OCI-LY7 (cell line): Measurements from ENCODE around the gene PAQR4. TPM values are rescaled to one million over a fixed set of nuclear protein-coding genes. Genes with fewer than 3 reads are reported as not detected.
A peak's percentile ranks its signal among the peaks of the same experiment; 100 is the strongest.

Experiments used
- BruUV-seq: library from RNA; stranded (reverse); fragments of 400-500 nt; replicated peaks from 2 replicates; lab custom pipeline; 2021; lab: Mats Ljungman, UMichigan
- CTCF ChIA-PET: fragments of 300-600 bp; sonication (Branson Sonifier 250); formaldehyde crosslinking; loops from one replicate; lab custom pipeline; 2022; ENCODE audit warnings: antibody characterized with exemption; ENCODE audit not compliant: unreplicated experiment; lab: Charles Lee
- POLR2A ChIA-PET: fragments of 300-600 bp; sonication (Branson Sonifier 250); formaldehyde crosslinking; loops from one replicate; lab custom pipeline; 2022; ENCODE audit warnings: antibody characterized with exemption; lab: Charles Lee
- DNase-seq: peaks from one replicate; pipeline ENCODE4 v3.0.0-alpha.2; 2015; ENCODE audit warnings: low spot score
- H2AFZ ChIP-seq: fragments of 200-600 bp; sonication (generic), shearing (Covaris generic); 2 replicates; pipeline ENCODE4 v1.6.1; 2014; ENCODE audit warnings: mild to moderate bottlenecking, antibody characterized with exemption, low read length, moderate library complexity
- H3K27ac ChIP-seq: fragments of 200-600 bp; sonication (generic); 2 replicates; pipeline ENCODE4 v1.5.1; 2014; ENCODE audit warnings: mixed run types, low read depth, mild to moderate bottlenecking, moderate library complexity, low read length, inconsistent platforms; ENCODE audit not compliant: poor library complexity, severe bottlenecking
- H3K36me3 ChIP-seq: fragments of 200-600 bp; sonication (generic); 2 replicates; pipeline ENCODE4 v1.6.1; 2014; ENCODE audit warnings: mild to moderate bottlenecking, antibody characterized with exemption, low read length, moderate library complexity, mixed read lengths; ENCODE audit not compliant: insufficient read depth
- H3K4me1 ChIP-seq: fragments of 200-600 bp; sonication (generic); 2 replicates; pipeline ENCODE4 v1.5.1; 2014; ENCODE audit warnings: mild to moderate bottlenecking, low read length; ENCODE audit not compliant: insufficient read depth, poor library complexity, severe bottlenecking
- H3K4me2 ChIP-seq: fragments of 200-600 bp; sonication (generic); 2 replicates; pipeline ENCODE4 v1.6.1; 2014; ENCODE audit warnings: mild to moderate bottlenecking, low read length
- H3K4me3 ChIP-seq: fragments of 200-600 bp; sonication (generic); 2 replicates; pipeline ENCODE4 v1.5.1; 2014; ENCODE audit warnings: mild to moderate bottlenecking, low read depth, low read length; ENCODE audit not compliant: poor library complexity, severe bottlenecking
- H3K79me2 ChIP-seq: fragments of 200-600 bp; sonication (generic); 2 replicates; pipeline ENCODE4 v1.6.1; 2016; ENCODE audit warnings: low read depth, mild to moderate bottlenecking, low read length, moderate library complexity, mixed read lengths; ENCODE audit not compliant: insufficient read depth
- H3K9me2 ChIP-seq: fragments of 200-600 bp; sonication (generic); 2 replicates; pipeline ENCODE4 v1.6.1; 2016; ENCODE audit warnings: mild to moderate bottlenecking, low read length, mixed read lengths; ENCODE audit not compliant: insufficient read depth
- H3K9me3 ChIP-seq: fragments of 200-600 bp; sonication (generic); 2 replicates; pipeline ENCODE4 v1.6.1; 2014; ENCODE audit warnings: mild to moderate bottlenecking, mixed run types, low read length, mixed read lengths
- H4K20me1 ChIP-seq: fragments of 200-600 bp; sonication (generic); 2 replicates; pipeline ENCODE4 v1.6.1; 2014; ENCODE audit warnings: mild to moderate bottlenecking, antibody characterized with exemption, low read length, moderate library complexity, mixed read lengths; ENCODE audit not compliant: insufficient read depth
- CTCF ChIP-seq: fragments of 200-600 bp; sonication (generic); conservative IDR thresholded peaks from 2 replicates; pipeline ENCODE4 v1.5.1; 2014; ENCODE audit warnings: mild to moderate bottlenecking, antibody characterized with exemption, low read length, moderate library complexity, mixed read lengths
- EZH2phosphoT487 ChIP-seq: fragments of 200-600 bp; sonication (generic); IDR thresholded peaks from 2 replicates; pipeline ENCODE4 v1.6.1; 2018; ENCODE audit warnings: low read depth, borderline replicate concordance, mild to moderate bottlenecking, mixed run types, antibody characterized with exemption, low read length, moderate library complexity, mixed read lengths
- intact Hi-C: fragments of 100-400 bp; cut with micrococcal nuclease; formaldehyde crosslinking; loops from one replicate; pipeline ENCODE4 v1.10.0; 2022; ENCODE audit not compliant: unreplicated experiment
- total RNA-seq, 2 experiments: library from RNA; depleted of rRNA in 1 of 2; stranded (reverse); fragments of >200 nt in 1 of 2; shearing (Covaris generic) in 1 of 2; gene quantifications; 2 replicates each; pipeline ENCODE4 v1.2.3, GENCODE V29; 2014 to 2022

The PAQR4 gene
- total RNA-seq, 2 experiments from 2014 or later: 49.1 to 59.7 TPM

DNA sequence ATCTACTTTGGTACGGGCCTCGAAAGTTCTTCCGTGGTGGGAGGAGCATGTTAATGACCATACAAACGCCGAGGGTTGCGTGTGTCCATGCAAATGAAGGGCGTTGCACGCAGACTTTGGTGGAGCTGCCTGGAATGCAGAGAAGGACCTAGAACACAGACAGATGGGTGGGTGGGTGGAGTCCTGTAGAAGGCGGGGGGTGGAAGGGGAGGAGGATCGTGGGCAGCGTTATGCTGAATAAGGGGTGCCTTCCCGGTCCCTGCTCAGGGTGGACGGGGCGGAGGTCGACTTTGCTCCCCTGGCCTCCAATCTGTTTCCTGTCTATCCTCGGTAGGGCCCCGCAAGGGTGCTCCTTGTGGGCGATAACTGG lies 795 bp upstream of the PAQR4 start:
- Histone ChIP-seq H3K36me3 (peaks cover 32% of the 10 kb centered on the region; the same call in 1 of the 2 replicates), H3K79me2 (no peaks in the 10 kb centered on the region; the same call in 1 of the 2 replicates), H3K4me1 (peaks cover 63% of the 10 kb centered on the region), H3K9me2 (no peaks in the 10 kb centered on the region), H2AFZ (no peak overlapping the region; the same call in 1 of the 2 replicates), H3K4me3 (peak overlapping the region; percentile 99), H4K20me1 (peaks cover 6% of the 10 kb centered on the region; the same call in 1 of the 2 replicates), H3K9me3 (no peaks in the 10 kb centered on the region), H3K4me2 (peak overlapping the region; percentile 74), H3K27ac (peak overlapping the region; percentile 47)
- TF ChIP-seq EZH2phosphoT487 (no peak), CTCF (no peak)
- no TSS peak for BruUV-seq
- intact Hi-C loops: no loop called here
- ChIA-PET POLR2A (no interaction called here), CTCF (no interaction called here)
- DNase-seq: peak; percentile 52

DNA sequence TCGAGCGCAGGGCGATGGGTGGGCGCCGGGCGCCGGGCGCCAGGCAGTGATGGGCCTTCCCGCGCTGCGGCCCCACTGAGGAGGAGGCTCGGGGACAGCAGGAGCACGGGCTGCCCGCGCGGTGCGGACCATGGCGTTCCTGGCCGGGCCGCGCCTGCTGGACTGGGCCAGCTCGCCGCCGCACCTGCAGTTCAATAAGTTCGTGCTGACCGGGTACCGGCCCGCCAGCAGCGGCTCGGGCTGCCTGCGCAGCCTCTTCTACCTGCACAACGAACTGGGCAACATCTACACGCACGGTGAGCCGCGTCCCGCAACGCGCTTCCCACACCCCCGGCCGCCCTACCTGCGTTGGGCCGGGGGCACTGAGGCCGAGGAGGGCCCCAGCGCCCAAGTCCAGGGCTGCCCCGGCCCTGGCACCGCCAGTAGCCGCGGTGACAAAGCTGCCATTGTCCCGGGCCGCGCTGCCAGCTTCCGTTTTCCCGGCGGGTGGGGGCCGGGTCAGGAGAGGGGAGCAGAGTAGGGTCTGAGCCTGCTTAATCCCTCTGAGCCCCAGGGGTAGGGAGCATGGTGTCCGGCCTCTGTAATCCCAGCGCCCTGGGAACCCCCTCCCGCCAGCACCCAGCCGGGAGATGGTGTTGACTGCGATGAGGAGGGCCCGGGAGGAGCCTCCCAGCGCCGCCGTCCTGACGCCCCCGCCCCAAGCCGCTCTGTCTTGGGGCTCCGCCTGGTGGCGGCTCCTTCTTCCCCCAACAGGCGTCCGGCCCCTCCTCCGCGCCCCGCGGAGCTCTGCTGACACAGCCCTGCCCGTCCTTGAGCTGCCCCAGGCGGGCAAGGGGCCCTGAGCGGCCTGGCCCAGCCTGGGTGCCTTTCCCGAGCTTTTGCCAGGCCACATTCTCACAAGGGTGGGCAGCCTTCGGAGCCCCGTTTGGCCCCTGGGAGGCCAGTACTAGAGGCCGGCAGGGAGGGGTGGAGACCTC lies 685 bp downstream of the PAQR4 start:
- BruUV-seq: no TSS peak
- ChIA-PET CTCF (no interaction called here), POLR2A (interaction anchor here (0.5 kb wide), 1 partner anchor 17 kb away, joined by 3 read pairs; no protein-coding TSS in a partner anchor)
- Histone ChIP-seq H3K79me2 (no peaks in the 10 kb centered on the region; the same call in 1 of the 2 replicates), H3K4me1 (peaks cover 48% of the 10 kb centered on the region), H4K20me1 (peaks cover 6% of the 10 kb centered on the region; the same call in 1 of the 2 replicates), H3K9me3 (no peaks in the 10 kb centered on the region), H3K4me2 (peak overlapping the region; percentile 74), H3K36me3 (peaks cover 46% of the 10 kb centered on the region), H2AFZ (peak overlapping the region; percentile 25; the same call in 1 of the 2 replicates), H3K4me3 (peak overlapping the region; percentile 99), H3K27ac (peak overlapping the region; percentile 64), H3K9me2 (no peaks in the 10 kb centered on the region)
- DNase-seq: peak; percentile 87
- intact Hi-C loops: loop anchor here (1.0 kb wide), 2 partner anchors 10 to 34 kb away; partner anchors contain the start of gene PKMYT1
- peak; percentile 79 for TF ChIP-seq CTCF
- no peak for TF ChIP-seq EZH2phosphoT487
